ENCODE results near the gene PTCD2. TPM values are rescaled to one million over a fixed set of nuclear protein-coding genes. Genes with fewer than 3 reads are reported as not detected.

PTCD2 gene
- total RNA-seq, 4 donors from 2014 or later = 0.59 to 14.0 (median 5.5) TPM

DNA sequence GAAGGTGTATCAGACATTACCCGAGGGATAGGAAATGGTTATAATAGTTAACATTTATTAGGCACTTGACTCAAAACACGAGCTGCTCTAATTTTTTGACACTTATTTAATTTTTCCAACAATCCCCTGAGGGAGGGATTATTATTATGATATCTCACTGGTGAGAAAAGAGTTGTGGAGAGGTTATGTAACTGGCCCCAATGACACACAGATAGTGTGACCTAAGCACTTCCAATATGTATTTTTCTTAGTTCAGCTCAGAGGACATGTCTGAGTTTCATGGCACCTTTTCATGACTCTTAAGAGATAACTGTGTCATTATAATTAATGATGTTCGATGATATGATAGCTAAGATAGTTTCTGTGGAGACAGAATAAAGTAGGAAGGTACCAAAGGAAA, 86.9 kb downstream of the PTCD2 start:
- DNase-seq = no peak
- H3K27ac ChIP-seq = no peak overlapping the region
- intact Hi-C loops (cut with DNase I; ENCODE audit: low total_unique reads) = no loop called here
- TF ChIP-seq, protein P1, sequence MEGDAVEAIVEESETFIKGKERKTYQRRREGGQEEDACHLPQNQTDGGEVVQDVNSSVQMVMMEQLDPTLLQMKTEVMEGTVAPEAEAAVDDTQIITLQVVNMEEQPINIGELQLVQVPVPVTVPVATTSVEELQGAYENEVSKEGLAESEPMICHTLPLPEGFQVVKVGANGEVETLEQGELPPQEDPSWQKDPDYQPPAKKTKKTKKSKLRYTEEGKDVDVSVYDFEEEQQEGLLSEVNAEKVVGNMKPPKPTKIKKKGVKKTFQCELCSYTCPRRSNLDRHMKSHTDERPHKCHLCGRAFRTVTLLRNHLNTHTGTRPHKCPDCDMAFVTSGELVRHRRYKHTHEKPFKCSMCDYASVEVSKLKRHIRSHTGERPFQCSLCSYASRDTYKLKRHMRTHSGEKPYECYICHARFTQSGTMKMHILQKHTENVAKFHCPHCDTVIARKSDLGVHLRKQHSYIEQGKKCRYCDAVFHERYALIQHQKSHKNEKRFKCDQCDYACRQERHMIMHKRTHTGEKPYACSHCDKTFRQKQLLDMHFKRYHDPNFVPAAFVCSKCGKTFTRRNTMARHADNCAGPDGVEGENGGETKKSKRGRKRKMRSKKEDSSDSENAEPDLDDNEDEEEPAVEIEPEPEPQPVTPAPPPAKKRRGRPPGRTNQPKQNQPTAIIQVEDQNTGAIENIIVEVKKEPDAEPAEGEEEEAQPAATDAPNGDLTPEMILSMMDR (IDR thresholded peaks at IDR 0.05) = no peak
- TF ChIP-seq POLR2A (IDR thresholded peaks at IDR 0.05) = no peak
- no peaks in the 10 kb centered on the region for H3K27me3 ChIP-seq
- no peaks in the 10 kb centered on the region for H3K9me3 ChIP-seq
- no peak overlapping the region for H3K4me3 ChIP-seq
- no peaks in the 10 kb centered on the region for H3K36me3 ChIP-seq
- no peaks in the 10 kb centered on the region for H3K4me1 ChIP-seq

DNA sequence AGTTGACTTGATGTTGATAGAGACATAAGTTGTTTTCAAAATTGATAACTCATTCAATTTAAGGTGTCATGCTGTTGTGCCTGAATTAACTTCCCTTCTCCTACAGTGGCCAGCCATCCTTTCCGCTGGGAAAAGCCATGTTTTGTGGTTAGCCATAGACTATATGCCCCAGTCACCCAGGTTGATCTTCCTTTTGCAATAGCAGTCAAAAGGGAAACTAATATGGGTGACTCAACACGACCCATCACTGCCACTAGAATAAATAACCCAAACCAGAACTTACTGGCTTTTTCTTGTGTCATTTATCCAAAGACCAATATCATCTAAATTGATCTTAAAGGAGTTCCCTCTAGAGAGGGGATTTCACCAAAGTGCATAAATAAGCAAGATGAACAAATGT, 87.4 kb downstream of the PTCD2 start:
- TF ChIP-seq, protein P1 (IDR thresholded peaks at IDR 0.05) = no peak
- no peak for TF ChIP-seq POLR2A (IDR thresholded peaks at IDR 0.05)
- no peak for DNase-seq
- no peaks in the 10 kb centered on the region for H3K36me3 ChIP-seq
- intact Hi-C loops (cut with DNase I; ENCODE audit: low total_unique reads) = no loop called here
- H3K27me3 ChIP-seq = no peaks in the 10 kb centered on the region
- no peak overlapping the region for H3K4me3 ChIP-seq
- no peaks in the 10 kb centered on the region for H3K4me1 ChIP-seq
- no peaks in the 10 kb centered on the region for H3K9me3 ChIP-seq
- no peak overlapping the region for H3K27ac ChIP-seq

DNA sequence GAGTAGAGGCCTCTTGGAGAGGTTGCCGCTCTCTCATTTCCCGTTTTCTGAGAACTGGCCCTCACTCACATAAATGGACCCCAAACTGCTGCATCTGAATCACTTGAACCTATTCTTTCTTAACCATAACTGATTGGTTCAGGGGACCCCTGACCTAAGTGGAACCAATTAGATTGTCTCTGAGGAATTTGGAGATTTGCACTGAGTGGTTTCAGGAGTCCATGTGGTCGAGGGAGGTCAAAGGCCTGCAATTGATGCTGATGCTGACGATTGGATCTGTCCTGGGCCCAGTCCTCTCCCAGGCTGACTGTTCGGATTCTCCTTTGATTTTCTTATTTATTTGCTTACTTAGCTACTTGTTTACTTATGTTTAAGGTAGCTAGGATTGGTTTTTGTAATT, 88.0 kb downstream of the PTCD2 start:
- Histone ChIP-seq H3K9me3 (no peaks in the 10 kb centered on the region), H3K27me3 (no peaks in the 10 kb centered on the region)

DNA sequence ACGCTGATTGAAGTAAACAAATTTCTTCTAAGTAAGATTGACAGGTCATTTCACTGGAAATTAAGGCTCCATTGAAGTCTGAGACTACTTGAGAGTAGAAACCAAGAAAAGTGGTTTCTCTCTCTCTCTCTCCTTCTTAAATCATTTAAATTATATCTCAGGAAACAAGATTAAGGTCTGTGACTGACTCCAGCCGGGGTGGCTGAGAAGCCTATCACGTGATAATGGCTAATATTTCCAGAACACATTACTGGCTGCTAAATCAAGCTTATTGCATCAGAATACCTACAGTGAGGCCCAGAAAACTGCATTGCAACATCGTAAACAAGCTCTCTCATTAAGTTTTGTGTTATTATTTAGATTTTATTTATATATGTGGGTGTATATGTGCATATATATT, 88.4 kb downstream of the PTCD2 start:
- no peak overlapping the region for H3K4me3 ChIP-seq
- intact Hi-C loops (cut with DNase I; ENCODE audit: low total_unique reads) = no loop called here
- peak overlapping the region; percentile 11 to 17 for H3K27ac ChIP-seq

More for the DNA sequence above, 88.0 kb downstream of the PTCD2 start:
- no peak for DNase-seq
- Histone ChIP-seq H3K27ac (peak overlapping the region; percentile 11 to 17), H3K36me3 (no peaks in the 10 kb centered on the region), H3K4me3 (no peak overlapping the region), H3K4me1 (no peaks in the 10 kb centered on the region)
- TF ChIP-seq POLR2A (IDR thresholded peaks at IDR 0.05) = no peak
- TF ChIP-seq, protein P1 (IDR thresholded peaks at IDR 0.05) = no peak
- intact Hi-C loops (cut with DNase I; ENCODE audit: low total_unique reads) = no loop called here

DNA sequence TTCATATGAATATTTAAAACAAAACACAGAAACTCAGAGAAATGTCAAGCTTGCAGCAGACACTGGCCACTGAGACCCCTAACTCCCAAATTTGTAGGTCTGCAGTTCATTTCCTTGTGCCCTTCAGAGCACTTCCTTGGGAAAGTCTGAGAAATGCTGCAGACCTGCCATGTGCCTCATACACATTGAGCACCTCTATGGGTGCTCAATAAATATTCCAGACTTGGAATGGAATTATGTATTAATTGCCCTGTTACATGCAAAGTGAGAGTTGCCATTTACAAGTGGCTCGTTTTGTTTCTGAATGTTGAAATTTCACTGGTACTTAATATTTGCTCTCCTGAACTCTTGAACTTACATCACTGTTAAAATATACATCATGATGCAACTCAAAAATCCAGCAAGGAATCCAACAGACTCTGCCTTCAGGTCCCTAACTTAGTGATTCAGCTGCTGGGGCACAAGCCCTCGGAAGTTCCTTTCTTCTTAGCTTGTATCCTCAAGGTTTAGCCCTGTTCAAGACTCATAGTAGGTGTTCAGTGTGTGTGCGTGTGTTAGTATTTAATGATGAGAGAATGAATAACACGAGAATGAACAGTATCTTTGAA, 90.6 kb downstream of the PTCD2 start:
- H3K27ac ChIP-seq = no peak overlapping the region
- no peak overlapping the region for H3K4me3 ChIP-seq
- TF ChIP-seq POLR2A (IDR thresholded peaks at IDR 0.05) = no peak
- TF ChIP-seq, protein P1 (IDR thresholded peaks at IDR 0.05) = no peak
- no peaks in the 10 kb centered on the region for H3K27me3 ChIP-seq
- no peak for DNase-seq
- H3K9me3 ChIP-seq = no peaks in the 10 kb centered on the region
- no peaks in the 10 kb centered on the region for H3K36me3 ChIP-seq
- H3K4me1 ChIP-seq = no peaks in the 10 kb centered on the region
- intact Hi-C loops (cut with DNase I; ENCODE audit: low total_unique reads) = no loop called here

More for the DNA sequence above, 88.4 kb downstream of the PTCD2 start:
- Histone ChIP-seq H3K9me3 (no peaks in the 10 kb centered on the region), H3K36me3 (no peaks in the 10 kb centered on the region), H3K27me3 (no peaks in the 10 kb centered on the region), H3K4me1 (no peaks in the 10 kb centered on the region)
- DNase-seq = peak; percentile 35 to 52
- TF ChIP-seq POLR2A (IDR thresholded peaks at IDR 0.05) = no peak
- TF ChIP-seq, protein P1 (IDR thresholded peaks at IDR 0.05) = no peak
